ENCODE measurements around the gene IPO11.
A peak's percentile ranks its signal among the peaks of the same experiment; 100 is the strongest.

Gene IPO11

DNA sequence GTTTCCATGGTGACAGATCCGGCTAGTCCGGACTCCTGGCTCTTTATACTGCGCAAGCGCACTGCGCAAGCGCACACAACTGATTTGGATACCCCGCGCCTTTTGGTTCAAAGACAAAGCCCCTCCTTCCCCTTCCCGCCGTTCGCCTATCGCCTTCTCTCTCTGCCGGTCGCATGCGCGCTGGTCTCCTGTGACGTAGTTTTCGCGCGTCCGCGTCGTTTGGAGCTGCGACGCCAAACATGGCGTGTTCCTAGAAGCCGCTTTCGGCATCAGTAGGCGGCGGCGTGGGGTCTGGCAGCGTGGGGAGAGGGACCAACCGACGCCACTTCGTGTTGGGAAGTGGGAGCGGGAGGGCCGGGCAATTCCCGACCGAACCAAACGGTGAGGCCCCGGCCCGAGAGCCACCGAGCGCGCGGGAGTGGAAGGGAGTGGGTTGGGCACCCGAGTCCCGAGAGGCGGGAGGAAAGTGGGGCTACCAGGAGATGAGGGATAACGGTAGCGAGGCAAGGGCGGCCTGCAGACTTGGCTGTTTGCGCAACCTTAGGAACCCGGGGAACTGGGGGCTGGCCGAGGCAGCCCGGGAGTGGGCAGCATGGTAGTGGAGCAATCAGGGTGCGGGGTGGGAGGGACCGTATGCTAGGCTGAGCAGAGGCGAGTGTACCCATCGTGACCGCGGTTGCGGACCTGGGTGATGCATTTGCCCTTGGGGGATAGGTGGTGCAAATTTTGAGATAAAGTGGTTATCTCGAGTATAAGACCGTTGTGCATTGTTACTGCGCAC is at the start of gene IPO11:
TSS of gene IPO11 (plus strand) at position 215 of the 781 bp plus-strand sequence. CDS start 24,517 bp downstream, outside the sequence.
- DNase-seq (ENCODE audit: low read depth in 2 of 2) = peak; percentile 97

DNA sequence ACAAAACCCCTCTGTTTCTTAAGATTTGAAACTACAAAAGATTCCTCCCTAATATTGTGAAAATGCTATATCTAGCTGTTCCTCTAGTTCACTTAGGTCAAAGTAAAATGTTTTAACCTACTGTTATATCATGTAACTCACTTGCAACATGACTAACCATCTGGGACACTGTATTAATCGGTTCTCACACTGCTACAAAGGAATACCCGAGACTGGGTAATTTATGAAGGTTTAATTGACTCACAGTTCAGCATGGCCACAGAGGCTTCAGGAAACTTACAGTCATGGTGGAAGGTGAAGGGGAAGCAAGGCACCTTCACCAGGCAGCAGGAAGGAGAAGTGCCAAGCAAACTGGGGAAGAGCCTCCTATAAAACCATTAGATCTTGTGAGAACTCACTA is 43.5 kb upstream of the IPO11 start:
- DNase-seq (ENCODE audit: low read depth in 2 of 2) = no peak

DNA sequence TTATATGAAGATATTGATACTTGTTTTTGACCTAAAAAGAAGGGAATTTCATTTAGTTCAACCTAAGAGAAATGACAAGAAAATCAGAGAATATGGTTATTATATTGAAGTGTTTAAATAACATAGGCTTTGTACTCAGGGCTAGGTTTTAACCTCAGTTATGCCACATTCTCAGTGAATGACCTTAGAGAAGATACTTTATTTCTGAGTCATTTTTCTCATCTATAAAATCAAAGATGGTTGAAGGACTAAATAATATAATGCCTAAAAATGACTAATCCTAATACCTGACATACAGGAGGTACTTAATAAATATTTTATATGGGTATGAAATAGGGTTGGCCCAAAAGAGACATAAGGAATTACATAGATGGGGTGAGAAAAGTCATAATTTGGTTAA is 41.2 kb upstream of the IPO11 start:
- DNase-seq (ENCODE audit: low read depth in 2 of 2) = no peak

DNA sequence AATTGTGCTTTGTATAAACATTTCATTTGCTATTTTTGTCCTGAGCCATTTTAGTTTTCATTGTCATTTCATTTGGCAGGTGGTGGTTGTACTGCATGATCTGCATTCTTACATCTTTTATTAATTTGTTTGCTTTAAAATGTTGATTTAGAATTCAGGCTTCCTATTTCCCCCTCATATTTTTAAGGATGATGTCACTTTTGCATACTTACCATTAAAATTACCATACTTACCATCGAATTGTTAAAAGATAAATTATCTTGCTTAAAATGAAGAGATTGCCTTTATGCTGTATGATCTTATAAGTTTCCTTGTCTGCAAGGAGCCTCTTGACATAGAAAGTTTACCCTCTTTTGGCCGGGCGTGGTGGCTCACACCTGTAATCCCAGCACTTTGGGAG is 40.0 kb upstream of the IPO11 start:
- DNase-seq (ENCODE audit: low read depth in 2 of 2) = no peak

DNA sequence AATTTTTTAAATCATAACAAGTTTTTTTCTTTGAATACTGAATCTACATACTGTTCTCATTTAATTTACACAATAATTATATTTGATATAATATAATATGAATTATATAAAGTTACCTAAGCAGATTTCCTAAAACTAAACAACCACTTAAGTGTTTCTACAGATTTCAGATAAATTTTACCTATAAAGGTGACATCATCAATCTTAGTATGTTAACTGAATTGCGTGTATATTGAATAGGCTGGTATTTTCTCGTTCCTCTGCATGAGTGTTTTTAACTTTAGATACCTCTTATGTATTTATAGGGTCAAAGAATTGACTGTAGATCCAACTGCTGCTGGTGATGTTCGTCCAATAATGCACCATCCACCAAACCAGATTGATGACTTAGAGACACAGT is 39.2 kb upstream of the IPO11 start:
- DNase-seq (ENCODE audit: low read depth in 2 of 2) = no peak

DNA sequence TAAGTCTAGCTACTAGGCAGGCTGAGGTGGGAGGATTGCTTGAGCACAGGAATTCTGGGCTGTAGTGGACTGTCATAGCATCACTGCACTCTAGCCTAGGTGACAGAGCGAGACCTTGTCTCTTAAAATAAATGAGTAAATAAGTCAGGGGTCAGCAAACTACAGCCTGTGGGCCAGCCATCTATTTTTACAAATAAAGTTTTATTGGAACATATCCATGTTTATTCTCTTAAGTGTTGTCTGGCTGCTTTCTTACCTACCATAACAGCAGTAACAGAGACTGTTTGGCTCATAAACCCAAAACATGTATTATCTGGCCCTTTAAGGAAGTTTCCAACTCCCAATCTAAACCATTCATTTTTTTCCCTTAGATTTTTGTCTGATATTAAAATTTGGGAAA is 38.5 kb upstream of the IPO11 start:
- no peak for DNase-seq (ENCODE audit: low read depth in 2 of 2)

DNA sequence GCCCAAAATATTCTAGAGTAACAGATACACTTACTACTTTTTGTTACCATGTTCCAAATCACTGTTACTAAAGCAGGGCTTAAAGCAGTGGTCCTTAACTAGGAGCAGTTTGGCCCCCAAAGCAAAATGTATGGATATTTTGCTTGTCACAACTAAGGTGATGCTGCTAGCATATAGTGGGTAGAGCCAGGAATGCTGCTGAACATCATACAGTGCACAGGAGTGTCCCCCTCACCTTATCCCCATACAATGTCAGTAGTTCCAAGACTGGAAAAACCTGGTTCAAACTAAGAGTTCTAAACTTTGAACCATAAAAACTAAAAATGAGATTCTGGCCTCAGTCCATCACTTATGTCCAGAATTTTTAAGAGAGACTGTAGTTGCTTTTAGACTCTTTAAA is 36.9 kb upstream of the IPO11 start:
- no peak for DNase-seq (ENCODE audit: low read depth in 2 of 2)

DNA sequence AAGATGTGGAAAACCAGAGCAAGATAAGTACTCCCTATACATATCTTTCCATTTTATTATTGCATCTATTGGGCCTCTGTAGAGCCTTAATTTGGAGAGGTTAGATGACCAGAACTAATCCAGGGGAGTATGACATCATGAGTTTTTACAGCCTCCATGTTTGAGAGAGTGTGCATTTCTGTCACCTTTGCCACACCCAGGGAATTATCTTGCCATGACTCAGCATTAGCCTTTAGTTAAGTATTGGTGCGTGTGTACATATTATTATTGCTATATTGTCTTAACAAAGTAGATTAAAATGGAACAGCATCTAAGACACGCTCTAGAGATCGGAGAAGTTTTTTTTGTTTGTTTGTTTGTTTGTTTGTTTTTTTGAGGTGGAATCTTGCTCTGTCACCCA is 36.5 kb upstream of the IPO11 start:
- DNase-seq (ENCODE audit: low read depth in 2 of 2) = no peak

DNA sequence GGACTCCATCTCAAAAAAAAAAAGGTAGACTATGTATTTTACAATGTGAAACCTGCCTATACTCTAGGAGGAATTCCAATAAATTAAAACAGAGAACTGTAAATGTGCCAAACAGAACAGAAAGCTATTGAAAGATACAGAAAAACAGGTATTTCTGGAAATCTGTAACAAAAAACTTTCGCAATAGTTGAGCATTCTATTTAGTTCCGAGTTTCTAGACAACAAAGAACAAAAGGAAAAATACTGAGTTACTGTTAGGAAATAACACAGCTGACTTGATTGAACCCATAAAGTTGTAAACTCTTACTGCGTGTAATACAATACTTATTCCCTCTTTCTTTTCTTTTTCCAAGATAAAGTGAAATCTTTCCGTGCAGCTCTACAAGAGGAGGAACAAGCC is 27.4 kb upstream of the IPO11 start:
- DNase-seq (ENCODE audit: low read depth in 2 of 2) = no peak

DNA sequence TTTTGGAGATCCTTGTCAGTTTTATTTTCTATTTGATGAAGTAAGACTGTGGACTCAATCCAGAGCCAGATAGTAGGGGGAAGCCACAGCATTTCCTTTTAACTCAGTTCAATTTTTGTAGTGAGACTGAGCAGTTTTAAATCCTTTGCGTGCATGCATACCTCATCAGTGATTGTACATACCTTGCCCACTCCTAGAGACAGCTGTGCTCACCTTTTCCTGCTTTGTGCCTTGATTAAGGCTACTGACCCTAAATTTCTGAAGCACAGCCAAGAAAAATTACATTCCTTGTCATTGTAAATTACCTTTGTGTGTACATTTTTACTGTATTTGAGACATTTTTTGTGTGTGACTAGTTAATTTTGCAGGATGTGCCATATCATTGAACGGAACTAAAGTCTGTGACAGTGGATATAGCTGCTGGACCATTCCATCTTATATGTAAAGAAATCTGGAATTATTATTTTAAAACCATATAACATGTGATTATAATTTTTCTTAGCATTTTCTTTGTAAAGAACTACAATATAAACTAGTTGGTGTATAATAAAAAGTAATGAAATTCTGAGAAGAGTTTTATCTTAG is 26.7 kb upstream of the IPO11 start:
- DNase-seq (ENCODE audit: low read depth in 2 of 2) = no peak

DNA sequence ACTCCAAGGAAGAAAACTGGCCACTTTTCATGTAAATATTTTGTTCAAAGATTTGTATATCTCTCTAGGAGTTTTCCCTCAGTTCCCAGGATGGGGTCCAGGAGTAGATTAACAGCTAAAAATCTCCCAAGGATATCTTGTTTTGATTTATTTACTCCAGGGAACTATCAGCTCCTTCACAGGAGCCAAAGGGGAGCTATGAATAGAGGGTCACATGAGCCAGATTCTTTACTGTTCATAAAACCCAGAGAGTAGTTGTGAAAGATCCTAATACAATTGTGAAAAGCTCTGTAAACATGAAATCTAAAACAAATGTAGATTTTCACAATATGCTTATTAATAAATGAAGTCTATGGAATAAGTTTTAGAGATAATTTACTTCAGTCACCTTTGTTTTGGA is 25.7 kb upstream of the IPO11 start:
- no peak for DNase-seq (ENCODE audit: low read depth in 2 of 2)

DNA sequence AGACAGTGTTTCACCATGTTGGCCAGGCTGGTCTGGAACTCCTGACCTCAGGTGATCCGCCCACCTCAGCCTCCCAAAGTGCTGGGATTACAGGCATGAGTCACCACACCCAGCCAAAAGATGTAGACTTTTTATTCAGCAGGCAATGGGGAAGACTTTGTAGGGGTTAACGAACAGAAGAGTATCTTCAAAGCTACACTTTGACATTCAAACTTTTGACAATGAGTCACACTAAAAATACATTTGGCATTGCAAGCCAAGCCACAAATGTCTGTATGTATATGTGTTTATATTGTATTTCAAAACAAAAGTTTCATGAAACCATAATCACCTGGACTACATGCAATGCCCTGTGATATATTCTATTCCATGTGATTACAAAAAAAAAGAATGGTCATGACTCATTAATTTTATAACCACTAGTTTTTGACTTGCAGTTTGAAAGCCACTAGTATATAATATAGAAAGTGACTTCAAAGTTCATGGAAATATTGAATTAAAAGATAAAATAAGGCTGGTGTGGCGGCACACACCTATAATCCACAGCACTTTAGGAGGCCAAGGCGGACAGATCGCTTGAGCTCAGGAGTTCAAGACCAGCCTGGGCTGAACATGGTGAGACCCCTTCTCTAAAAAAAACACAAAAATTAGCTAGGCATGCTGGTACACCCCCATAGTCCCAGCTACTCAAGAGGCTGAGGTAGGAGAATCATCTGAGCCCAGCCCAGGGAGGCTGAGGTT is 17.2 kb upstream of the IPO11 start:
- no peak for DNase-seq (ENCODE audit: low read depth in 2 of 2)

DNA sequence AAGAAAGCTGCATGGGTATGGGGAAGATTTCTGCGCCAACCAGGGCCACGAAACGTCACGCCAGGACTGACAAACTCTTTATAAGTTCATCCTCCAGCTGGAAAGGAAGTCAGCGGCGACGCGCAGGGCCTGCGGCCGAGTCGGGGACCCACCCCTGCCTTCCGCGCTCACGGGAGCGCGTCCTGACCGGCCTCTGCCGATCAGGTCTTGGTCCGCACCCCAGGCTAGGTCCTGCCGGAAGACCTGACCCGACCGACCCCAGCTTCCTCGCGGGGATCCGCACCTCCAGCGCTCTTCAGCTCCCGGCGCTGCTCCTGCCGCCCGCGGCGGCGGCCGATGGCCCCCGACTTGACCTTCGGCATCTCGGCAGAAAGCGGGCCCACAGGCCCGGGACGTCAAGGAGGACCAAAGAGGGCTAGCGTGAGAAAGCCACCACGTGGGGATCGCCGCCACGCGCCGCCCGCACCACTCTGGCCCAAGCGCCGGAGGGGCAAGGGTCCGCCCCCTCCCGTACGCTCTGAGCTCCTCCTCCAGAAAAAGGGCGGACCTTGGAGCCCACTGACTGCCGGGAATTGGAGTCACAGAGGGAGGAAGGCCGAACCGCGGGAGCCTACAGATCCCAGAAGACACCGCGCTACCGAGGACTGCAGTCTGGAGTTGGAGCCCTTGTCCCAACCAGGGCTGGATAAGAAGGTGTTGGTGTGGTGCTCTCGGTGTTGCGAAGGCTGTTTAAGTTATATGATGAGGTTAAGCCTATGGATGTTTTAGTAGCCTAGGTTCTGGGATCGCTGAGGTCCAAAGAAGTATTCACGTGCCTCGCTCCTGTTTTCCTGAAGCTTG is 8.9 kb upstream of the IPO11 start, which contains the start of gene DIMT1:
TSS of gene DIMT1 (minus strand) at position 495 of the 840 bp plus-strand sequence. CDS start at position 362, 133 bp downstream.
- DNase-seq (ENCODE audit: low read depth in 2 of 2) = peak; percentile 85 to 92

DNA sequence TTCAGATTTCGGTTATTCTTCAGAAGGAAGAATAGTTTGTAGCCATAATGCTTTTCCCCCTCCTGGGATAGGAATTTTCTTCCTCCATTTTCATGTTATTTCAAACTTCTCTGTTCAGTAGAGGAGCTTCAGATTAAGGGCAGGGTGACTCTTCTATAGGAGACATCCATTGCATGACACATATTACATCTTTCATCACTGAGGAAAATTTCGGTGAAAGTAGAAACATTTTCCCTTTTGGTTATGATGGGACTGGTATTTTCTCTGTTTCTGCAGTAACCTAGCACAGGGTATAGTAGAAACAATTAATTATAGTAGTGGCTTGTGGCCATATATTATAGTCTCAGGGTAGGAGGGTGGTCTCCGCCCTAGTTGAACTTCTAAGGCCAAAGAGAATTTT is 1.1 kb downstream of the IPO11 start:
- no peak for DNase-seq (ENCODE audit: low read depth in 2 of 2)

DNA sequence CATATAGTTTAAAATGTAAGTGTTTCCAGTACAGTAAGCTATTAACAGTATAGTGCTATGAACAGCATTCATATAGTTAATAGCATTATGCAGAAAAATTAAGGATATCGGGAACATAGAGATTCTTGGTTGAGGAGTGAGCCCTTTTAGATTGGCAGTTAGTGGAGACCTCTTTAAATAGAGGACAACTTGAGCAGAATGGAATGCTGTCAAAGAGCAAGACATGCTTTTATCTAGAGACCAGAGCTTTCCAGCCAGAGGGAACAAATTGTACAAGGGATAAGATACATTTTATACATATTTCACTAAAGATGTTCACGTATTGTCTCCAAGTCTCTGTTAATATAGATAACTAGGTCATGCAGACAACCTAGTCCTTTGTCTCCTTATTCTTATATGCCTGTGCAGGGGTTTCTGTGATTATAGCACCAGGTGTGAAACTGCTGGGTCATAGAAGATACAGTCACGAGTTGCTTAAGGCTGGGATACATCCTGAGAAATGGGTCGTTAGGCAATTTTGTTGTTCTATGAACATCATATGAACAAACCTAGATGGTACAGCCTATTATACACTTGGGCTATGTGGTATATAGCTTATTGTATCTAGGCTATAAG is 6.0 kb downstream of the IPO11 start:
- no peak for DNase-seq (ENCODE audit: low read depth in 2 of 2)

DNA sequence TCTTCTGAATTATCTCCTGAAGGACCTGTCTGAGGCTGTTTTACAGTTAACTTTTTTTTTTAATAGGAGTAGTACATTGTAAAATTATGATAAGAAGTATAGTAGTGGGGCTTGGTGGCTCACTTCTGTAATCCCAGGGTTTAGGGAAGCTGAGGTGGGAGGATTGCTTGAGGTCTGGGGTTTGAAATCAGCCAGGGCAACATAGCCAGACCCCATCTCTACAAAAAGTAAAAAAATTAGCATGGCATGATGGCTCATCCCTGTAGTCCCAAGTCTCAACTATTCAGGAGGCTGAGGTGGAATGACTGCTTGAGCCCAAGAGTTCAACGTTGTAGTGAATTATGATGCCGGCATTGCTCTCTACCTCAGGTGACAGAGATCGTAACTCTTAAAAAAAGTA is 7.0 kb downstream of the IPO11 start:
- DNase-seq (ENCODE audit: low read depth in 2 of 2) = no peak

DNA sequence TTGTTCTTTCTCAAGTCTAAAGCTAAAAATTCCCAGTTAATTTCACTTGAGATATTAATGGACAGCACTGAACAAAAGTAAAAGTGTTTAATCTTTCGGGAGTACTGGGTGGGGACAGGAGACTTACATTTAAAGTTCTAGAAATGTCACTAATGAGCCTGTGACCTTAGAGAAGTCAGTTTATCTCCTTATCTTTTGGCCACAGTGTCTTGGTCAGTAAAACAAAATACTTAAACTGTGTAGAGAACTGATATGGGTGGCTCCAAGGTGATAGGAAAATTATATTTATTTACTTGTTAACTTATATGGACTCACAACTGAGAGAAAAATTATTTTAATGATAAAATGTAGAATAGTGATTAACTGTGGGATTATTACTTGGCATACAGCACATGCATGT is 8.9 kb downstream of the IPO11 start:
- DNase-seq (ENCODE audit: low read depth in 2 of 2) = no peak

DNA sequence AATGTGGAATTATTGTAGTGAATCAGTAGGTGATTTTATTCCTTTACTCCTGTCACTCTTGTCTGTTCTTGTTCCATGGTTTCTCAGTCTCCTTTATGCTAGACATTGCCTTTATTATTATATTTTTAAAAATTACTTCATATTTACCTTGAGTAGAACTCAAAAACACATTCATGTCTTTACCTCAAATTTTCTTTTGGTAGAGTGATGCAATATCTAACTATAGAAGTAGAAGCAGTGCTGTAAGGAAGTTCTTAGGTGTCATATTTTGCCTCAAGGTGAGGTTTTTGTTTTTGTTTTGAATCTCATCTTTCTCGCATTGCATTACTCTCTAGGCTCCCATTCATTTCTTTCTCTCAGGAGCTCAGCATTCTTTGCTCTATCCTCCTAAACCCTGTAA is 12.2 kb downstream of the IPO11 start:
- no peak for DNase-seq (ENCODE audit: low read depth in 2 of 2)

DNA sequence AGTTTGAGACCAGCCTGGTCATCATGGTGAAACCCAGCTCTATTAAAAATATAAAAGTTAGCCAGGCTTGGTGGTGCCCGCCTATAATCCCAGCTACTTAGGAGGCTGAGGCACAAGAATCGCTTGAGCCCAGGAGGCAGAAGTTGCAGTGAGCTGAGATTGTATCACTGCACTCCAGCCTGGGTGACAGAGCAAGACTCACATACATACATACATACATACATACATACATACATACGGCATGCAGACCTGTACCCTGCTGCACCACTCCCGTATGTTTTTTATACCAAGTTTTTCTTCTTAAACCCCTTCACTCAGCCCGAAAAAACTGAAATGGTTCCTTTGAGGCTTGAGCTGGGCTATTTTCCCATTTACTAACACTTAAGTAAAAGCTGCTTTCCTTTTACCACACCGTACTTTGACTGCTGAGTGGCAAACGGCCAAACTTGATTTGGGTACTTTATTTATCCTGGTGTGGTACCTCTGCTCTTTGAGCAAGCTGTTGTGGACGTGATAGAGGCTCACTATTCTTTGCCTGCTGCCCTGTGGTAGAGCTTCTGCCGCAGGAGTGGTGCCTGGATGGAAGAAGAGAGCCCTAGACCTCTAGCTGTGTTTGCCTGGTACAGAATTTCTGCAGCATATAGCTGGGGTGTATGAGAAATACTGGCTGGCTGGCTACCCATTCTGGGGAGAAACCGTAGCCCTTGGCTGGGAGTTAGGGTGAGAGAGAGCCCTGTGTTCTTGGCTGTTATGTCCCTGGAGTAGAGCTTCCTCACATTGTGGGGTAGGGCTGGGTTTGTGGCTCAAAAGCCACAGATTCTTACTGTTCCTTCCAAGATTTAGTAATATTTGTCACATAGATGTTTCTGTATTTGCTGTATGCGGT is 19.4 kb downstream of the IPO11 start:
- no peak for DNase-seq (ENCODE audit: low read depth in 2 of 2)

DNA sequence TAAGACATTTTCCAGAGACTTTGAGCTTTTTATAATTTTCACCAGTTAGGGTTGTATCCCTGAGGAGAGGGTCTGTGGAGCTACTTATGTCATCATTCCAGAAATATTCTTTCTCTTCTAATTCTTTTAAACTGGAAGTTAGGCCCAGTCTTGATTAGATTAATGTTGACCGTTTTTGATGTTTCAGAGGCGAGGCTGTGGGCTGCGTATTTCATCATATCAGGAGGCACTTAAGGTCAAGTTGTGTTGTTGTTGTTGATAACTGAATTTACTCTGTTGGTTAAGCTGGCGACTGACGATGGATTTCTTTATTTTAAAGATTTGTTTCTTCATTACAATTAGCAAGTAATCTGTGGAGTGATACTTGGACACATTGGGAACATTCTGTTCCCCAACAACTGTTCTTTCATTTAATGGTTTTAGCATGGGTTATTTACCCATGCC is 20.1 kb downstream of the IPO11 start:
- no peak for DNase-seq (ENCODE audit: low read depth in 2 of 2)
